ENCODE results near the gene ARMC6.
A peak's percentile ranks its signal among the peaks of the same experiment; 100 is the strongest.

ARMC6 gene

DNA sequence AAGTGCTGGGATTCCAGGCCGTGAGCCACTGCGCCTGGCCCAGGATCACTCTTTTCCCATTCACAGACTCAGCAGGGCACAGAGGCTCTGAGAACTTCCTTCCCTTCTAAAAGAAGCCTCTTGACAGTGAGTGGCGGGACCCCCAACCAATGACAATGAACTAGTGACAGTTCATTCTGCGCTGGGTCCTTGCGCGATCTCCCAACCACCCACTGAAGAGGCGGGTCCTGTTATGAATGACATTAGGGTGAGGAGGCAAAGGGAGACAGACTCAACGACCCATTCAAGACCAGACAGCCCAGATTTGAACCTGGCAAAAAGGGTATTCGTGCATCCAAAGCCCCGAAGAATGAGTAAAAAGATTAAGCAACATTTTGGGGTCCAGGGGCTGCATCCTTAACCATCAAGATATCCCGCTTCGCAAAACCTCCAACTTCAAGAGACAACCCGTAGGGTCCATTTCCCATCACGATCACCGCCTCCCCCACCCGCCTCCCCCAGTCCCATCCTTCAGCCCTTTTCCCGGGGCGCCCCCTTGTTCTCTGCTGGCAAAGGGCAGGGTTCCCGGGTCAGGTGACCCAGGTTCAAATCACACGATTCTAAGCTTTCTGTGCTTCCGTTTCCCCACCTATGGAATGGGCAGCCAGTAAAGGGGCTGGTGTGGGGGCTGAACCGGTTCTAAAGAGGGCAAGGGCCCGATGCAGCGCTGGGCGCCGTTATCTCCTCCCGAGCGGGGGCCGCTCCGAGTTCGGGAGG lies 805 bp upstream of the ARMC6 start:
- Mint-ChIP-seq H3K4me3 (peak overlapping the region; percentile 90), H3K27me3 (no peaks in the 10 kb centered on the region), H3K36me3 (ENCODE audit: low read depth) (peaks cover 74% of the 10 kb centered on the region)

GRCh38 chr19:19033176-19033425 lies 302 bp upstream of the ARMC6 start:
- Mint-ChIP-seq H3K27me3 (no peaks in the 10 kb centered on the region), H3K27ac (peak overlapping the region; percentile 98), H3K36me3 (ENCODE audit: low read depth) (peaks cover 73% of the 10 kb centered on the region), H3K4me1 (ENCODE audit: low read depth) (peaks cover 45% of the 10 kb centered on the region), H3K9me3 (no peaks in the 10 kb centered on the region), H3K4me3 (peak overlapping the region; percentile 90)
- DNase-seq: no peak

More for the DNA sequence above, 805 bp upstream of the ARMC6 start:
- Mint-ChIP-seq H3K27ac (peak overlapping the region; percentile 98), H3K9me3 (no peaks in the 10 kb centered on the region), H3K4me1 (ENCODE audit: low read depth) (peaks cover 47% of the 10 kb centered on the region)
- peak; percentile 82 for DNase-seq

- Mint-ChIP-seq H3K9me3 (no peaks in the 10 kb centered on the region), H3K4me3 (peak overlapping the region; percentile 90), H3K27me3 (no peaks in the 10 kb centered on the region), H3K36me3 (ENCODE audit: low read depth) (peaks cover 71% of the 10 kb centered on the region), H3K27ac (peak overlapping the region; percentile 97), H3K4me1 (ENCODE audit: low read depth) (peaks cover 43% of the 10 kb centered on the region)
- DNase-seq: peak; percentile 79
Measured at GRCh38 chr19:19034204-19034624, 811 bp downstream of the ARMC6 start.

DNA sequence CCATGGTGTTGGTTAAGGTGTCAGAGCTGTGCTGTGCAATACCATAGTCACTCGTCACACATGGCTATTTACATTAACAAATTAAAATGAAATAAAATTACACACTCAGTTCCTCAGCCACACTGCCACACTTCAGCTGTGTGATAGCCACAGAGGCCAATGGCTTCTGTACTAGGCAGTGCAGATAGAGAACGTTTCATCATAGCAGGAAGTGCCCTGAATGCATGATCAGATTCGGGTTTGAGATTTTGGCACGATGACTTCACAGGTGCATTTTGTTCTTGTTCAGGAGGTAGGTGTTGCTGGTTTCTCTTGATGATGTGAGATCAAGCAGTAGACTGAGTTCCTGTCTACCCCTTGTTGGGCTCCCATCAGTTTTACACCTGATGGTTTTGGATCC lies 6.5 kb downstream of the ARMC6 start:
- Mint-ChIP-seq H3K4me3 (no peak overlapping the region), H3K4me1 (ENCODE audit: low read depth) (peaks cover 32% of the 10 kb centered on the region), H3K9me3 (no peaks in the 10 kb centered on the region), H3K36me3 (ENCODE audit: low read depth) (peaks cover 79% of the 10 kb centered on the region), H3K27me3 (no peaks in the 10 kb centered on the region), H3K27ac (peak overlapping the region; percentile 82)
- no peak for DNase-seq

GRCh38 chr19:19040417-19040816 lies 7.0 kb downstream of the ARMC6 start:
- Mint-ChIP-seq H3K4me1 (ENCODE audit: low read depth) (peaks cover 27% of the 10 kb centered on the region), H3K9me3 (no peaks in the 10 kb centered on the region), H3K27ac (peak overlapping the region; percentile 82), H3K36me3 (ENCODE audit: low read depth) (peaks cover 80% of the 10 kb centered on the region), H3K27me3 (no peaks in the 10 kb centered on the region), H3K4me3 (no peak overlapping the region)
- DNase-seq: no peak

GRCh38 chr19:19042732-19043280 lies 9.4 kb downstream of the ARMC6 start:
- H3K27me3 Mint-ChIP-seq: no peaks in the 10 kb centered on the region
- peaks cover 80% of the 10 kb centered on the region for H3K36me3 Mint-ChIP-seq (ENCODE audit: low read depth)
- no peak for DNase-seq
- H3K4me3 Mint-ChIP-seq: no peak overlapping the region
- peaks cover 21% of the 10 kb centered on the region for H3K4me1 Mint-ChIP-seq (ENCODE audit: low read depth)
- H3K27ac Mint-ChIP-seq: no peak overlapping the region
- H3K9me3 Mint-ChIP-seq: no peaks in the 10 kb centered on the region

DNA sequence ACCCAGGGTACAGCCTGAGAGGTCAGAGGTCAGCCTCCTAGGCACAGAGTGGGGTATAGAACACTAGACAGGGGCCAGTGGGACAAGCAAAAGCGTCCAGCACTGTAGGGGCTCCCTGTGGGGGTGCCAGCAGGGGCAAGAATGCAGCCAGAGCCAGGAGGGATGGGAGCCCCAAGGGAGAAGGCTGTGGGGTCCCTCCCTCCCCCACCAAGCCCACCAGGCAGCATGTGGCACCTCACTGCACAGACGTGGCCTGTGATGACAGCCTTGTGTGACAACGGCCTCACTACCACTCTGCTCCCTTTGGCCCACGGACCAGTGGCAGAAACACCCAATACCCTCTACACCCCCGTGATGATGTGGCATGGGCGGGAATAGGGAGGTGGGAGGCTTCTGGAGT lies 10.1 kb downstream of the ARMC6 start:
- Mint-ChIP-seq H3K27ac (no peak overlapping the region), H3K9me3 (no peaks in the 10 kb centered on the region), H3K36me3 (ENCODE audit: low read depth) (peaks cover 85% of the 10 kb centered on the region), H3K4me3 (no peak overlapping the region), H3K4me1 (ENCODE audit: low read depth) (peaks cover 21% of the 10 kb centered on the region), H3K27me3 (no peaks in the 10 kb centered on the region)
- DNase-seq: no peak

DNA sequence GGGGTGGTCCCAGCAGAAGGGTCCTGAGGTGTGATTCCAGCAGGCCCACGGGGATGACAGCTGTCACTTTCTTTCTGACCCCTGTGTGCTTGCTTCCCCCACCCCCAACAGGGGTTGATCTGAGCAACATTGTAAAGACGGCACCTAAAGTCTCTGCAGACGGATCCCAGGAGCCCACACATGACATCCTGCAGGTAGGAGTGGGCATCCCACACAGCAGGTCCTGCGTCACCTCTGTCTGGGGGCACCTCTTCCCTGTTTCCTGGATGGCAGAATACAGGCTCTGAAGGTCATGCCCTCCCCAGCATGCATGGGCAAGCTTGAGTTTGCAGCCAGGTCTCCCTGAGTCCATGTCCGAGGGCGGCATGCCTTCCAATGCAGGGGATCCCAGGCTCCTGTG lies 10.5 kb downstream of the ARMC6 start:
- Mint-ChIP-seq H3K27me3 (no peaks in the 10 kb centered on the region), H3K27ac (no peak overlapping the region), H3K4me3 (no peak overlapping the region), H3K4me1 (ENCODE audit: low read depth) (peaks cover 21% of the 10 kb centered on the region), H3K9me3 (no peaks in the 10 kb centered on the region), H3K36me3 (ENCODE audit: low read depth) (peaks cover 85% of the 10 kb centered on the region)
- DNase-seq: no peak

- Mint-ChIP-seq H3K4me3 (no peak overlapping the region), H3K9me3 (no peaks in the 10 kb centered on the region), H3K4me1 (ENCODE audit: low read depth) (peaks cover 5% of the 10 kb centered on the region), H3K27me3 (no peaks in the 10 kb centered on the region), H3K27ac (no peak overlapping the region), H3K36me3 (ENCODE audit: low read depth) (peaks cover 95% of the 10 kb centered on the region)
- DNase-seq: no peak
Measured at GRCh38 chr19:19049406-19049805, 16.0 kb downstream of the ARMC6 start.

DNA sequence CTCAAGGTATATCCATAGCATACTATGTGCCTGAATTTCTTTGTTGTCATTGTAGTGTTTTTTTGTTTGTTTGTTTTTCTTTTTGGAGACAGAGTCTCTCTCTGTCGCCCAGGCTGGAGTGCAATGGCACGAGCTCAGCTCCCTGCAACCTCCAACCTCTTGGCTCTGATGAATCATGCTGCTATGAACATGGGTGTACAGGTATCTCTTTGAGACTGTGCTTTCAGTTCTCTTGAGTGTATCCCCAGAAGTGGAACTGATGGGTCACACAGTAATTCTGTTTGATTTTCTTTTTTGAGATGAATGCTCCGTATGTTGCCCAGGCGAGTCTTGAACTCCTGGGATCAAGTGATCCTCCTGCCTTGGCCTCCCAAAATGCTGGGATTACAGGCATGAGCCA lies 16.7 kb downstream of the ARMC6 start:
- no peaks in the 10 kb centered on the region for H3K9me3 Mint-ChIP-seq
- H3K27me3 Mint-ChIP-seq: no peaks in the 10 kb centered on the region
- no peak overlapping the region for H3K27ac Mint-ChIP-seq
- no peak overlapping the region for H3K4me3 Mint-ChIP-seq
- peaks cover 96% of the 10 kb centered on the region for H3K36me3 Mint-ChIP-seq (ENCODE audit: low read depth)
- DNase-seq: no peak
- H3K4me1 Mint-ChIP-seq (ENCODE audit: low read depth): peaks cover 5% of the 10 kb centered on the region

DNA sequence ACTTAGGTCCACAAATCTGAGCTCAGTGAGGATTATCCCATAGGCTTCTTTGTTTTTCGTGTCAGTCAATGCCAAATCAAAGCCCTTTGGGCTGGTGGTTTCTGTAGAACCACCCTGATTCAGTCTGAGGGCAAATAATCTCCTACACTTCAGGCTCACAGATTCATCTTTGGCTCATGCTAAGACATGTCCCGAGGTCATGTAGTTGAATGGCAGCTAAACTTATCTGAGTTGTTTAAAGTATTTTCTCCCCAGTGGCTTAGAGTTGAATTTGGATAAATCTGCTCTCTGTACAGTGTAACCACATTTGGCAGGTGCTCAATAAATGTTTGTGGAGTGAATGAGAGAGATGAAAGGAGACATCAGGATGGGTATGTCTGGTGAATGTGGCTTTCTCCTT lies 17.3 kb downstream of the ARMC6 start:
- H3K27me3 Mint-ChIP-seq: no peaks in the 10 kb centered on the region
- H3K4me3 Mint-ChIP-seq: no peak overlapping the region
- H3K9me3 Mint-ChIP-seq: no peaks in the 10 kb centered on the region
- H3K36me3 Mint-ChIP-seq (ENCODE audit: low read depth): peaks cover 97% of the 10 kb centered on the region
- DNase-seq: no peak
- H3K27ac Mint-ChIP-seq: no peak overlapping the region
- H3K4me1 Mint-ChIP-seq (ENCODE audit: low read depth): peaks cover 5% of the 10 kb centered on the region

DNA sequence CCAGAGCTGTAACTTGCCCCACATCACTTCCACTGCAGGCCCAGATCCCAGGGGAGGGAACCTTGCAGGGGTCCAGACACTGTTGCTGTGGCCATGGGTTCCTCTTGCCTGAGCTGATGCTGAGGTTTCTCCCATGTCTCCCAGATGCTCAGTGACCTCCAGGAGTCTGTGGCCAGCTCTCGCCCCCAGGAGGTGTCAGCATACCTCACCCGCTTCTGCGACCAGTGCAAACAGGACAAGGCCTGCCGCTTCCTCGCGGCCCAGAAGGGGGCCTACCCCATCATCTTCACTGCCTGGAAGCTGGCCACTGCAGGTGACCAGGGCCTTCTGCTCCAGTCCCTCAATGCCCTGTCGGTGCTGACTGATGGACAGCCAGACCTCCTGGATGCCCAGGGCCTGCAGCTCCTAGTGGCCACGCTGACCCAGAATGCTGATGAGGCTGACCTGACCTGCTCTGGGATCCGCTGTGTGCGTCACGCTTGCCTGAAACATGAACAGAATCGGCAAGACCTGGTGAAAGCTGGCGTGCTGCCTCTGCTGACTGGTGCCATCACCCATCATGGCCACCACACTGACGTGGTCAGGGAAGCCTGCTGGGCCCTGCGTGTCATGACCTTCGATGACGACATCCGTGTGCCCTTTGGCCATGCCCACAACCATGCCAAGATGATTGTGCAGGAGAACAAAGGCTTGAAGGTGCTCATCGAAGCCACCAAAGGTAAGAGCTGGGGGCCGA lies 18.2 kb downstream of the ARMC6 start:
- Mint-ChIP-seq H3K27me3 (no peaks in the 10 kb centered on the region), H3K4me1 (ENCODE audit: low read depth) (peaks cover 5% of the 10 kb centered on the region), H3K4me3 (no peak overlapping the region), H3K36me3 (ENCODE audit: low read depth) (peaks cover 97% of the 10 kb centered on the region), H3K27ac (no peak overlapping the region), H3K9me3 (no peaks in the 10 kb centered on the region)
- DNase-seq: no peak

DNA sequence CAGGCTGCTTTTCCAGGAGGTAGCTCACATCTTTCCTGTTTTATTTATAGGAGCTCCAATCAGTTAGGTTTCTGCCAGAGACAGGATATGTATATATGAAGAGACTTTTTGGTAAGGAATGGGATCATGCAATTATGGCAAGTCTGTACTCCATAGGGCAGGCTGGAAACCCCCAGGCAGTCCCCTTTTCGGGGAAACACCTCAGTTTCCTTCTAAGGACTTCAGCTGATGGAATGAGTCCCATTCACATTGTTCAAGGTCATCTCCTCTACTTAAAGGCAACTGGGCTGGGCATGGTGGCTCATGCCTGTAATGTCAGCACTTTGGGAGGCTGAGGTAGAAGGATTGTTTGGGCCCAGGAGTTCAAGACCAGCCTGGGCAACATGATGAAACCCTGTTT lies 19.5 kb downstream of the ARMC6 start:
- H3K4me1 Mint-ChIP-seq (ENCODE audit: low read depth): peaks cover 1% of the 10 kb centered on the region
- no peaks in the 10 kb centered on the region for H3K27me3 Mint-ChIP-seq
- H3K9me3 Mint-ChIP-seq: no peaks in the 10 kb centered on the region
- DNase-seq: no peak
- no peak overlapping the region for H3K4me3 Mint-ChIP-seq
- no peak overlapping the region for H3K27ac Mint-ChIP-seq
- peaks cover 97% of the 10 kb centered on the region for H3K36me3 Mint-ChIP-seq (ENCODE audit: low read depth)

DNA sequence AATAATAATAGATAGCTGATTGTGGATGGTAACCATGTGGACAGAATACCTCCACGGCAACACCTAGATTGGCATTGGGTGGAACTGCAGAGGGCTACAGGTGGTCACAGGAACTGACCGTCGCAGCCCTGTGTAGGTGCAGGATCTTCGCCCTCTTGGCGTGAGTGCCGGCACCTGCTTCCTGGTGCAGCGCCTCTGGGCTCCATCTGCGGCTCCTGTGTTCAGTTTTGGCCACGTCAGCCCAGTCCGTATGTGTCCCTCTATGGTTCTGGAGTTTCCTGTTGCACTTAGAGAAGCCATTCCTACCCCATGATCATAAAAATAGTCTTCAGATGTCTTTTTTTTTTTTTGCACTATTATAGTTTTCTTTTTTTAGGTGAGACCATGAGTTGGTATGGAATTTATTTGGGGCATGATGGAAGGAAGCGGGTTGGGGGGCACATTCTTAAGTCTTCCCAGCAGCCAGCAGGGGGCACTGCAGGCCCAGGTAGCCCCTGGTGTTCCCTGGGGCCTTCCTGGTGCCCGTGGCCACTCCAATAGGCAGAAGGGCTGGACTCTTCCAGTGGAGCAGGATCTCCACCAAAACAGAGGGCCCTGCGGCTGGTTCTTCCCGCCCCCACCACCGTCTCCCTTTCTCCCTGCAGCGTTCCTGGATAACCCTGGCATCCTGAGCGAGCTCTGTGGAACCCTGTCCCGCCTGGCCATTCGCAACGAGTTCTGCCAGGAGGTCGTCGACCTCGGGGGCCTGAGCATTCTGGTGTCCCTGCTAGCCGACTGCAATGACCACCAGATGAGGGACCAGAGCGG lies 20.3 kb downstream of the ARMC6 start:
- no peaks in the 10 kb centered on the region for H3K27me3 Mint-ChIP-seq
- H3K36me3 Mint-ChIP-seq (ENCODE audit: low read depth): peaks cover 97% of the 10 kb centered on the region
- peak; percentile 65 for DNase-seq
- H3K9me3 Mint-ChIP-seq: no peaks in the 10 kb centered on the region
- H3K4me1 Mint-ChIP-seq (ENCODE audit: low read depth): peaks cover 1% of the 10 kb centered on the region
- H3K27ac Mint-ChIP-seq: no peak overlapping the region
- H3K4me3 Mint-ChIP-seq: no peak overlapping the region

Data from activated T-cell treated with anti-CD3 and anti-CD28 coated beads, Interleukin-2, amount 50 U/mL, for 24 hours (primary cell).